Measurements from ENCODE around the gene WBP11. TPM values are rescaled to one million over a fixed set of nuclear protein-coding genes. Genes with fewer than 3 reads are reported as not detected.
"Not testable (repeated sequence)": the region's sequence is repeated elsewhere in the genome, so short reads cannot be mapped to it uniquely, and the experiment has no call there.

WBP11 gene
- polyA plus RNA-seq, 2 donors, result 10.7 to 15.2 TPM

DNA sequence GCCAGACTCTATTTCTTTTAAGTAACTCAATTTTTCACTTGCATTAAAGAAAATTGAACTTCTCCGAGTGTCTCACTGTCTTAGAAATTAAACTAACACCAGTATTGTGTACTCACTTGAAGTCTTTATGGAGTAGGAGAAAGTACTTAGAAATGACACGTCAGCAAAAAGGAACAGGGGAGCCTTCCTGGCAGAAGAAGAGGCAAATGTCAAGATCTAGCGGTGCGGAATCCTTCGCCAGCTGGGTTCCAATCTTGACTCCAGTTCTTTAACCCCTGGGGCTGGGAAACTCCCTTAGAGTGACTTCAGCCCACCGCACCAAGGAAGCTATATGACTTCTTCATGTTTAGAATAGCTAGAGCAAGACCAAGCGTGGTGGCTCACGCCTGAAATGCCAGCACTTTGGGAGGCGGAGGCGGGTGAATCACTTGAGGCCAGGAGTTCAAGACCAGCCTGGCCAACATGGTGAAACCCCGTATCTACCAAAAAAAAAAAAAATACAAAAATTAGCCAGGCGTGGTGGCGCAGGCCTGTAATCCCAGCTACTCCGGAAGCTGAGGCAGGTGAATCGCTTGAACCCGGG is 34.4 kb downstream of the WBP11 start:
- WGBS, 2 donors, result 22 to 32% methylated on average over 14 to 16 of the region's 16 CpGs
- H3K9me3 ChIP-seq (ENCODE audit: control insufficient read depth in 2 of 2, insufficient read depth in 1 of 2, low read depth in 1 of 2, low read length in 1 of 2), result no peaks in the 10 kb centered on the region
- H3K27me3 ChIP-seq (ENCODE audit: control insufficient read depth in 1 of 2, insufficient read depth in 2 of 2, low read length in 2 of 2), result no peaks in the 10 kb centered on the region
- peak overlapping the region; percentile 97 to 99 for H3K27ac ChIP-seq (ENCODE audit: low read depth in 2 of 2, low read length in 1 of 2)
- no peaks in the 10 kb centered on the region for H3K4me1 ChIP-seq (ENCODE audit: control insufficient read depth in 2 of 2, insufficient read depth in 2 of 2, low read length in 1 of 2)
- H3K36me3 ChIP-seq (ENCODE audit: control insufficient read depth in 2 of 2, insufficient read depth in 2 of 2, low read length in 1 of 2), result no peaks in the 10 kb centered on the region
- peak overlapping the region; percentile 83 for H3K4me3 ChIP-seq (ENCODE audit: low read depth in 1 of 2, low read length in 2 of 2)

DNA sequence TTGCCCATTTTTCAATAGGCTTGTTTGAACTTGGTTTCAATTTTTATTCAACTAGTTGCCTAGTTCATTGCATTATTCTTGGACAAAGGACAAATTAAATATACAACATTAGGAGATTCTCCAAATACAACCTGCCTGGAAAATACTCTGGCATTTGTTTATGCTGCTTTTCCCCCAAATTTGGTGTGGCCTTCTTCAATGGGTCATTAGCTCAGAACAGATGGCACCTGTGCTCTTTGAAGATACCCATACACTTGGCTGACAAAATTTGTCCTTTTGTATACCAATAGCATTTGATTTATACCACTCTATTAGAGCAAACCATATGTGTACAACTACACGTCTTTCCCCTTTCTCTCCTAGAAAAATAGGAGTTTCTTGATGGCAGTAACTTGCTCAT is 35.7 kb downstream of the WBP11 start:
- H3K27ac ChIP-seq (ENCODE audit: low read depth in 2 of 2, low read length in 1 of 2), result no peak overlapping the region

DNA sequence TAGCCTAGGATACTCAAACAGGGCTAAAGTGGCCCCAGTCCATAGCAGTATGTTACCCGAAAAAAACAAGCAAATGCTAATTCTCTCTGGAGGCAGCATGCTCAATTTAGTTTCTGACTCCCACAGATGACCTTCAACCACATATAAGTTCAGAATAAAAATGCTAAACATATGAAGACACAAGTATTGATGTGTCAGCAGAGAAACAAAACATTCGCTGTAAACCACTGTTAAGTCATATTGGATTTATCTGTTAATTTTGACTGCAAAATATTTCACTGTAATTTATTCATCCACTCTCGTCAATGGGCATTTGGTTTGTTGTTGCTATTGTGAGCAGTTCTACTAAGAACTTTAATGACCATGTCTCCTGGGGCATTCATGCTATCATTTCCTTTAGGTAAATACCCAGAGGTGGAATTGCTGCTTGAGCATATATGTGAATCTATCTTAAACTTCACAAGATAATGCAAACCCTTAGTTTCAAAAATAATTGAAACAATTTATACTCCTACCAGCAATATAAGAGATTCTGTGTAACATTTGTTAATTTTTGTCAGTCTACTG is 36.5 kb downstream of the WBP11 start:
- H3K36me3 ChIP-seq (ENCODE audit: control insufficient read depth in 2 of 2, insufficient read depth in 2 of 2, low read length in 1 of 2), result no peaks in the 10 kb centered on the region
- 88 to 95% methylated on average over 3 of the region's 3 CpGs for WGBS, 2 donors
- no peaks in the 10 kb centered on the region for H3K27me3 ChIP-seq (ENCODE audit: control insufficient read depth in 1 of 2, insufficient read depth in 2 of 2, low read length in 2 of 2)
- no peak overlapping the region for H3K4me3 ChIP-seq (ENCODE audit: low read depth in 1 of 2, low read length in 2 of 2)
- H3K9me3 ChIP-seq (ENCODE audit: control insufficient read depth in 2 of 2, insufficient read depth in 1 of 2, low read depth in 1 of 2, low read length in 1 of 2), result no peaks in the 10 kb centered on the region
- no peak overlapping the region for H3K27ac ChIP-seq (ENCODE audit: low read depth in 2 of 2, low read length in 1 of 2)
- no peaks in the 10 kb centered on the region for H3K4me1 ChIP-seq (ENCODE audit: control insufficient read depth in 2 of 2, insufficient read depth in 2 of 2, low read length in 1 of 2)

More for the DNA sequence above, 35.7 kb downstream of the WBP11 start:
- no peaks in the 10 kb centered on the region for H3K36me3 ChIP-seq (ENCODE audit: control insufficient read depth in 2 of 2, insufficient read depth in 2 of 2, low read length in 1 of 2)
- H3K27me3 ChIP-seq (ENCODE audit: control insufficient read depth in 1 of 2, insufficient read depth in 2 of 2, low read length in 2 of 2), result no peaks in the 10 kb centered on the region
- 69 to 70% methylated on average over 1 of the region's 1 CpG for WGBS, 2 donors
- peak overlapping the region in 1 of 2 donors; percentile 37 for H3K4me3 ChIP-seq (ENCODE audit: low read depth in 1 of 2, low read length in 2 of 2)
- no peaks in the 10 kb centered on the region for H3K4me1 ChIP-seq (ENCODE audit: control insufficient read depth in 2 of 2, insufficient read depth in 2 of 2, low read length in 1 of 2)
- no peaks in the 10 kb centered on the region for H3K9me3 ChIP-seq (ENCODE audit: control insufficient read depth in 2 of 2, insufficient read depth in 1 of 2, low read depth in 1 of 2, low read length in 1 of 2)

DNA sequence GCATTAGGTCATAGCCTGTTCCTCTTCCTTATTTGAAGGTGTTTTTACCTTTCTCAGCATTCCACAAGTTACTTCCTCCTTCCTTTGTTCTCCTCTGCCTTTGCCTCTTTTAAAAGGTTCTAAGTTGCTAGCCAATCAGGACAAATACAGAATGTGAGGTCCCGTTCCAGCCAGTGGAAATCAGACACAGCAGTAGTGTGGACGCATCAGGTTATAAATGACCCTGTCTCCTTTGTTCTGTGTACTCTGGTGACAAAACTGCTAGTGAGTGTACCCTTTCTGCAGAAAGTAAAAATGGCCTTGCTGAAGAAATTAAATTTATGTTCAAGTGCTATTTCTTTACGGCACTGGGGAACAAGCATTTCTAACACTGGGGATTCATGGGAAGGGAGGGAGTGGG is 37.3 kb downstream of the WBP11 start:
- not testable (repeated sequence) for H3K9me3 ChIP-seq (ENCODE audit: control insufficient read depth in 2 of 2, insufficient read depth in 1 of 2, low read depth in 1 of 2, low read length in 1 of 2); H3K4me3 ChIP-seq (ENCODE audit: low read depth in 1 of 2, low read length in 2 of 2); H3K27ac ChIP-seq (ENCODE audit: low read depth in 2 of 2, low read length in 1 of 2); H3K36me3 ChIP-seq (ENCODE audit: control insufficient read depth in 2 of 2, insufficient read depth in 2 of 2, low read length in 1 of 2); H3K27me3 ChIP-seq (ENCODE audit: control insufficient read depth in 1 of 2, insufficient read depth in 2 of 2, low read length in 2 of 2); H3K4me1 ChIP-seq (ENCODE audit: control insufficient read depth in 2 of 2, insufficient read depth in 2 of 2, low read length in 1 of 2)
- WGBS, 2 donors, result 89% methylated on average over 3 of the region's 3 CpGs

DNA sequence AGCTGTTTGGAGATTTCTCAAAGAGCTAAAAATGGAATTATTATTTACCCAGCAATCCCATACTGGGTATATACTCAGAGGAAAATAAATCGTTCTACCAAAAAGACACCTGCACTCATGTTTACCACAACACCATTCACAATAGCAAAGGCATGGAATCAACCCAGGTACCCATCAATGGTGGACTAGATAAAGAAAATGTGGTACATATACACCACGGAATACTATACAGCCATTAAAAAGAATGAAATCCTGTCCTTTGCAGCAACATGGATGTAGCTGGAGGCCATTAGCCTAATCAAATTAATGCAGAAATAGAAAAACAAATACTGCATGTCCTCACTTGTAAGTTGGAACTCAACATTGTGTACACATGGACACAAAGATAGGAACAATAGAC is 37.9 kb downstream of the WBP11 start:
- no peaks in the 10 kb centered on the region for H3K36me3 ChIP-seq (ENCODE audit: control insufficient read depth in 2 of 2, insufficient read depth in 2 of 2, low read length in 1 of 2)
- H3K27ac ChIP-seq (ENCODE audit: low read depth in 2 of 2, low read length in 1 of 2), result no peak overlapping the region
- no peaks in the 10 kb centered on the region for H3K9me3 ChIP-seq (ENCODE audit: control insufficient read depth in 2 of 2, insufficient read depth in 1 of 2, low read depth in 1 of 2, low read length in 1 of 2)
- H3K4me3 ChIP-seq (ENCODE audit: low read depth in 1 of 2, low read length in 2 of 2), result no peak overlapping the region
- WGBS, 2 donors, result 93 to 95% methylated on average over 2 of the region's 2 CpGs
- no peaks in the 10 kb centered on the region for H3K27me3 ChIP-seq (ENCODE audit: control insufficient read depth in 1 of 2, insufficient read depth in 2 of 2, low read length in 2 of 2)
- H3K4me1 ChIP-seq (ENCODE audit: control insufficient read depth in 2 of 2, insufficient read depth in 2 of 2, low read length in 1 of 2), result peaks cover 0 to 2% of the 10 kb centered on the region in 2 donors

DNA sequence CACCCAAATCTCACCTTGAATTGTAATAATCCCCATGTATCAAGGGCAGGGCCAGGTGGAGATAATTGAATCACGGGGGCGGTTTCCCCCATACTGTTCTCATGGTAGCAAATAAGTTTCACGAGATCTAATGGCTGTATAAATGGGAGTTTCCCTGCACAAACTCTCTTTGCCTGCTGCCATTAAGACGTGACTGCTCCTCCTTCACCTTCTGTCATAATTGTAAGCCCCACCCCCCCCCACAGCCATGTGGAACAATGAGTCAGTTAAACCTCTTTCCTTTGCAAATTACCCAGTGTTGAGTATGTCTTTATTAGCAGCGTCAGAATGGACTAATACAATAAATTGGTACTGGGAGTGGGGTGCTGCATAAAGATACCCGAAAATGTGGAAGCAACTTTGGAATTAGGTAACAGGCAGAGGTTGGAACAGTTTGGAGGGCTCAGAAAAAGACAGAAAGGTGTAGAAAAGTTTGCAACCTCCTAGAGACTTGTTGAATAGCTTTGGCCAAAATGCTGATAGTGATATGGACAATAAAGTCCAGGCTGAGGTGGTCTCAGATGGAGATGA is 43.5 kb downstream of the WBP11 start:
- not testable (repeated sequence) for H3K9me3 ChIP-seq (ENCODE audit: control insufficient read depth in 2 of 2, insufficient read depth in 1 of 2, low read depth in 1 of 2, low read length in 1 of 2); H3K27me3 ChIP-seq (ENCODE audit: control insufficient read depth in 1 of 2, insufficient read depth in 2 of 2, low read length in 2 of 2); H3K27ac ChIP-seq (ENCODE audit: low read depth in 2 of 2, low read length in 1 of 2); H3K4me3 ChIP-seq (ENCODE audit: low read depth in 1 of 2, low read length in 2 of 2); H3K36me3 ChIP-seq (ENCODE audit: control insufficient read depth in 2 of 2, insufficient read depth in 2 of 2, low read length in 1 of 2); H3K4me1 ChIP-seq (ENCODE audit: control insufficient read depth in 2 of 2, insufficient read depth in 2 of 2, low read length in 1 of 2)
- WGBS, 2 donors, result 85 to 91% methylated on average over 6 of the region's 6 CpGs

DNA sequence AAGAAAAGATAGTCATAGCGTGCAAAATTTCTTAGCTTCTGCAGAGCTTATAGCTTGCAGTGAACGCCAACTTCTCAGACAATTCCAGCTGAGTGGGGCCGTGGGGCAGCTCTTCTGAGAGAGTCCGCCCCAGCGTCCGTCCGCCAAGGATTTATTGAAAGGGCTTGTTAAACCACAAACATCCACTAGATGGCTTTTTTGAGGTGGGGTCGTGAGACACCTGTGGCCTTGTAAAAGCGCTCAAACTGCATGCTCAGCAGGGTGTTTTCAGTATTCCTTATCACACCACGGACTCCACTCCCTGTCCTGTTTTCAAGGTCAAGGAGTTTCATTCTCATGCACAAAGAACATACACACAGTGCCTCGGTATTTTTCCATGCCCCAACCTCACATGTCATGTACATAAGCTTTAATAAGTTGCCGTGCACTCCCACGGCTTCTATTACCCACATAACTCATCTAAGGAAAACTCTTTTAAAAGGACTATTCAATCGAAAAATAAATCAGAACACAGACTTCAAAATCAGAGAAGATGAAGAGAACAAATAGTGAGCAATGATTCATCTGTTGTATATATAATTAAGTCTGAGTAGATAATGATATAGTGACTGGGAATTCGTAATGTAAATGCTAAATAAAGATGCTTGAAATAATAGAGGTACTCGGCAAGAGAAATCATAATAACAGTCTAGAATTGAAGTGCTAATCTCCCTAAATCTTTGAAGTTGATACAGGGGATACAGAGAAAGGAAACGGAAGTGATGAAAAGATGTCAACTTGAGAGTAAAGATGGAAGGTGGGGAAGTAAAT is 46.7 kb downstream of the WBP11 start:
- WGBS, 2 donors, result 53 to 57% methylated on average over 17 of the region's 17 CpGs
- H3K9me3 ChIP-seq (ENCODE audit: control insufficient read depth in 2 of 2, insufficient read depth in 1 of 2, low read depth in 1 of 2, low read length in 1 of 2), result no peaks in the 10 kb centered on the region
- H3K27me3 ChIP-seq (ENCODE audit: control insufficient read depth in 1 of 2, insufficient read depth in 2 of 2, low read length in 2 of 2), result no peaks in the 10 kb centered on the region
- peaks cover 0 to 2% of the 10 kb centered on the region in 2 donors for H3K4me1 ChIP-seq (ENCODE audit: control insufficient read depth in 2 of 2, insufficient read depth in 2 of 2, low read length in 1 of 2)
- no peaks in the 10 kb centered on the region for H3K36me3 ChIP-seq (ENCODE audit: control insufficient read depth in 2 of 2, insufficient read depth in 2 of 2, low read length in 1 of 2)
- no peak overlapping the region for H3K4me3 ChIP-seq (ENCODE audit: low read depth in 1 of 2, low read length in 2 of 2)
- no peak overlapping the region for H3K27ac ChIP-seq (ENCODE audit: low read depth in 2 of 2, low read length in 1 of 2)

DNA sequence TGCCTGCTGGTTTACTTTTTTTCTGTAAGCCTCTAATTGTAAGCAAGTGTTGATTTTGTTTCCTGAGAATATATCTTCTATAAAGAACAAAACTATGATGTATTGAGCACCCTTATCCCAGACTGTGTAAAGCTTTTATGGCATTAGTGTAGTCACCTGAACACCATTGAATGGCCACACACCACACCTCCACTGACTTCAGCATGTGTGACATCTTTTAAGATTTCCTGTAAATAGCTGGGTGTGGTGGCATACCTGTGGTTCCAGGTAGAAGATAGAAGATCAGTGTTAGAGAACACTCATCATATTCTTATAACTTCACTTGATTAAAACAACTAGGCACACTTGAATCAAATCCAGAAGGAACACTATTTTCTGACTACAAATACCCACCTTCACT is 51.3 kb downstream of the WBP11 start:
- H3K9me3 ChIP-seq (ENCODE audit: control insufficient read depth in 2 of 2, insufficient read depth in 1 of 2, low read depth in 1 of 2, low read length in 1 of 2), result no peaks in the 10 kb centered on the region
- H3K27ac ChIP-seq (ENCODE audit: low read depth in 2 of 2, low read length in 1 of 2), result no peak overlapping the region
- no peaks in the 10 kb centered on the region for H3K36me3 ChIP-seq (ENCODE audit: control insufficient read depth in 2 of 2, insufficient read depth in 2 of 2, low read length in 1 of 2)
- H3K4me3 ChIP-seq (ENCODE audit: low read depth in 1 of 2, low read length in 2 of 2), result no peak overlapping the region
- no peaks in the 10 kb centered on the region for H3K27me3 ChIP-seq (ENCODE audit: control insufficient read depth in 1 of 2, insufficient read depth in 2 of 2, low read length in 2 of 2)
- H3K4me1 ChIP-seq (ENCODE audit: control insufficient read depth in 2 of 2, insufficient read depth in 2 of 2, low read length in 1 of 2), result no peaks in the 10 kb centered on the region

DNA sequence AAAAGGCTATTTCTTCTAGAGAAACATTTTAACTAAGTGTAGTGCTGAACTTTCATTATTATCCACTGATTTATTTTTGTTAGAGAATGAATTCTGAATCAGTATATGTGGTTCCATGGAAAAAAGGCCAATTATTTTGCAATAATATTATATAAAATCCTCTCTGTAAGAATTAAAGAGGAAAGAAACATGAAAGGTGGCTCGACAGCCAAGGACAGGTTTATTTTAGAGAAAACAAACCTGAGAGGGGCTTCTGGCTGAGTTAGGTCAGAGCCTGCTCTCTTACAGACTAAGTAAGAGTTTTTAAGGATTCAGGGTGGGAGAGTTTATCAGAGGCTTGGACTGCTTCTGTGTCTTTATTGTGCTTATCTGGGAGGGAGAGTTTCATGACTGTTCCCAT is 60.2 kb downstream of the WBP11 start:
- Histone ChIP-seq H3K4me1 (ENCODE audit: control insufficient read depth in 2 of 2, insufficient read depth in 2 of 2, low read length in 1 of 2) (no peaks in the 10 kb centered on the region), H3K36me3 (ENCODE audit: control insufficient read depth in 2 of 2, insufficient read depth in 2 of 2, low read length in 1 of 2) (no peaks in the 10 kb centered on the region), H3K9me3 (ENCODE audit: control insufficient read depth in 2 of 2, insufficient read depth in 1 of 2, low read depth in 1 of 2, low read length in 1 of 2) (no peaks in the 10 kb centered on the region), H3K4me3 (ENCODE audit: low read depth in 1 of 2, low read length in 2 of 2) (no peak overlapping the region), H3K27ac (ENCODE audit: low read depth in 2 of 2, low read length in 1 of 2) (no peak overlapping the region), H3K27me3 (ENCODE audit: control insufficient read depth in 1 of 2, insufficient read depth in 2 of 2, low read length in 2 of 2) (no peaks in the 10 kb centered on the region)
- WGBS, 2 donors, result 93 to 96% methylated on average over 1 of the region's 1 CpG

Data from esophagus (tissue), 2 donors.